Fibroblast of lung (primary cell): Measurements from ENCODE around the gene MEOX2.

Experiments used
- EZH2 ChIP-seq: IDR thresholded peaks from 2 replicates; pipeline ENCODE4 v1.5.1; 2012; ENCODE audit warnings: low read length, control low read depth, mild to moderate bottlenecking; ENCODE audit errors: missing control alignments
- TF ChIP-seq, protein P1 (sequence below), 2 donors: IDR thresholded peaks in 1 of 2; conservative IDR thresholded peaks in 1 of 2; 1 replicate in 1 of 2; 2 replicates in 1 of 2; pipeline ENCODE4 v1.5.1; 2011 to 2012; ENCODE audit warnings: low read length in 2 of 2, control low read depth in 1 of 2, inconsistent platforms in 1 of 2, low read depth in 1 of 2, mild to moderate bottlenecking in 1 of 2

DNA sequence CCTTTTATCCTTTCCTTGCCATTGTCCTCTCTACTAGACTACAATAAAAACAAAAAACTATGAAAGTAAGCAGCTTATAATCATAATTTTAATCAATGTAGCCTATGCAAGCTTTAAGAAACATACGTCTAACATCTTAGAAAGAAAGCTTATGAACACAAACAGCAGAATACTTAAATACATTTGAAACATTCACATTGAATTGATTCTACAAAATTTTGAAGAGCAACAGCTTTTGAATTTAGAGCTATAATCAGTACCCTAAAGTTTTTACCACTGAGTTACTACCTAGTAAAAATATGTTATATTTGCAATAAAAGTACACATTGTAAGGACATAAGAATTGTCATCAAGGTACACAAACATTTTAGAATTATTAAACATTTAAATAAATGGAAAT, 7.2 kb downstream of the MEOX2 start:
- TF ChIP-seq, protein P1, sequence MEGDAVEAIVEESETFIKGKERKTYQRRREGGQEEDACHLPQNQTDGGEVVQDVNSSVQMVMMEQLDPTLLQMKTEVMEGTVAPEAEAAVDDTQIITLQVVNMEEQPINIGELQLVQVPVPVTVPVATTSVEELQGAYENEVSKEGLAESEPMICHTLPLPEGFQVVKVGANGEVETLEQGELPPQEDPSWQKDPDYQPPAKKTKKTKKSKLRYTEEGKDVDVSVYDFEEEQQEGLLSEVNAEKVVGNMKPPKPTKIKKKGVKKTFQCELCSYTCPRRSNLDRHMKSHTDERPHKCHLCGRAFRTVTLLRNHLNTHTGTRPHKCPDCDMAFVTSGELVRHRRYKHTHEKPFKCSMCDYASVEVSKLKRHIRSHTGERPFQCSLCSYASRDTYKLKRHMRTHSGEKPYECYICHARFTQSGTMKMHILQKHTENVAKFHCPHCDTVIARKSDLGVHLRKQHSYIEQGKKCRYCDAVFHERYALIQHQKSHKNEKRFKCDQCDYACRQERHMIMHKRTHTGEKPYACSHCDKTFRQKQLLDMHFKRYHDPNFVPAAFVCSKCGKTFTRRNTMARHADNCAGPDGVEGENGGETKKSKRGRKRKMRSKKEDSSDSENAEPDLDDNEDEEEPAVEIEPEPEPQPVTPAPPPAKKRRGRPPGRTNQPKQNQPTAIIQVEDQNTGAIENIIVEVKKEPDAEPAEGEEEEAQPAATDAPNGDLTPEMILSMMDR (conservative IDR thresholded peaks at IDR 0.05 in 1 of 2, IDR thresholded peaks at IDR 0.05 in 1 of 2; ENCODE audit: low read depth in 1 of 2, low read length in 2 of 2) = no peak
- TF ChIP-seq EZH2 = no peak
